ENCODE results near the gene MBNL2. TPM values are rescaled to one million over a fixed set of nuclear protein-coding genes. Genes with fewer than 3 reads are reported as not detected.

MBNL2 gene
- total and polyA plus RNA-seq, 2 experiments from 2014 or later: 0.55 to 3.2 TPM

DNA sequence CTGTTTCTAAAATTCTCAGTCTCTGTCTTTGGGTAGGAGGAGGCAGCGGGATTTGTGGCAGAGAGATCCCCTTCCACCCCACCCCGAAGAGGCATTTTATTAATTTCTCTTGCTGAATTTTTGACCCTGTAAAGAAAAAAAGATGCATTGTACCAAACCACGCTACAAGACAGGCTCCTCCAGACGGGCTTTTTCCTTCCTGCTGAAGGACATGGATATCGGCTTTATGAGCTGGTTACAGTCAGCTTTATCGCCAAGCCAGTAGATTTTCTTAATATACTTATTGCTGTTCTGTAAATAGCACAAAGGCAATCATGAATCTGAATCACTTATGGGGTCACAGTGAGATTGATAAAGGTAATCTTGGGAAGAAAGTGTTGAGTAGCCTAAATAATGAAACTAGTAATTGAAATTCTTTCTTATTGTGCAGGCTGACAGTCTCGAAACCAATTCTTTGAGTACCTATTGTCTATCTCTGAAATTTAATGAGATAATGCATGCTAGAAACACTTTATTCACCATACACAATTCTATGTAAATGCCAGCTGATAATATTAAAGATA lies 24.5 kb downstream of the MBNL2 start (continued):
- TF ChIP-seq, protein P1, sequence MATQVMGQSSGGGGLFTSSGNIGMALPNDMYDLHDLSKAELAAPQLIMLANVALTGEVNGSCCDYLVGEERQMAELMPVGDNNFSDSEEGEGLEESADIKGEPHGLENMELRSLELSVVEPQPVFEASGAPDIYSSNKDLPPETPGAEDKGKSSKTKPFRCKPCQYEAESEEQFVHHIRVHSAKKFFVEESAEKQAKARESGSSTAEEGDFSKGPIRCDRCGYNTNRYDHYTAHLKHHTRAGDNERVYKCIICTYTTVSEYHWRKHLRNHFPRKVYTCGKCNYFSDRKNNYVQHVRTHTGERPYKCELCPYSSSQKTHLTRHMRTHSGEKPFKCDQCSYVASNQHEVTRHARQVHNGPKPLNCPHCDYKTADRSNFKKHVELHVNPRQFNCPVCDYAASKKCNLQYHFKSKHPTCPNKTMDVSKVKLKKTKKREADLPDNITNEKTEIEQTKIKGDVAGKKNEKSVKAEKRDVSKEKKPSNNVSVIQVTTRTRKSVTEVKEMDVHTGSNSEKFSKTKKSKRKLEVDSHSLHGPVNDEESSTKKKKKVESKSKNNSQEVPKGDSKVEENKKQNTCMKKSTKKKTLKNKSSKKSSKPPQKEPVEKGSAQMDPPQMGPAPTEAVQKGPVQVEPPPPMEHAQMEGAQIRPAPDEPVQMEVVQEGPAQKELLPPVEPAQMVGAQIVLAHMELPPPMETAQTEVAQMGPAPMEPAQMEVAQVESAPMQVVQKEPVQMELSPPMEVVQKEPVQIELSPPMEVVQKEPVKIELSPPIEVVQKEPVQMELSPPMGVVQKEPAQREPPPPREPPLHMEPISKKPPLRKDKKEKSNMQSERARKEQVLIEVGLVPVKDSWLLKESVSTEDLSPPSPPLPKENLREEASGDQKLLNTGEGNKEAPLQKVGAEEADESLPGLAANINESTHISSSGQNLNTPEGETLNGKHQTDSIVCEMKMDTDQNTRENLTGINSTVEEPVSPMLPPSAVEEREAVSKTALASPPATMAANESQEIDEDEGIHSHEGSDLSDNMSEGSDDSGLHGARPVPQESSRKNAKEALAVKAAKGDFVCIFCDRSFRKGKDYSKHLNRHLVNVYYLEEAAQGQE (IDR thresholded peaks at IDR 0.05; ENCODE audit: unreplicated experiment): no peak
- TF ChIP-seq POLR2AphosphoS5 (IDR thresholded peaks at IDR 0.05; ENCODE audit: low read depth) (no peak), ZNF114 (CRISPR knock-in tag; IDR thresholded peaks at IDR 0.05) (no peak), JUNB (IDR thresholded peaks at IDR 0.05; ENCODE audit: unreplicated experiment) (no peak)
- TF ChIP-seq, protein P2, sequence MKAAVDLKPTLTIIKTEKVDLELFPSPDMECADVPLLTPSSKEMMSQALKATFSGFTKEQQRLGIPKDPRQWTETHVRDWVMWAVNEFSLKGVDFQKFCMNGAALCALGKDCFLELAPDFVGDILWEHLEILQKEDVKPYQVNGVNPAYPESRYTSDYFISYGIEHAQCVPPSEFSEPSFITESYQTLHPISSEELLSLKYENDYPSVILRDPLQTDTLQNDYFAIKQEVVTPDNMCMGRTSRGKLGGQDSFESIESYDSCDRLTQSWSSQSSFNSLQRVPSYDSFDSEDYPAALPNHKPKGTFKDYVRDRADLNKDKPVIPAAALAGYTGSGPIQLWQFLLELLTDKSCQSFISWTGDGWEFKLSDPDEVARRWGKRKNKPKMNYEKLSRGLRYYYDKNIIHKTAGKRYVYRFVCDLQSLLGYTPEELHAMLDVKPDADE (IDR thresholded peaks at IDR 0.05): no peak

DNA sequence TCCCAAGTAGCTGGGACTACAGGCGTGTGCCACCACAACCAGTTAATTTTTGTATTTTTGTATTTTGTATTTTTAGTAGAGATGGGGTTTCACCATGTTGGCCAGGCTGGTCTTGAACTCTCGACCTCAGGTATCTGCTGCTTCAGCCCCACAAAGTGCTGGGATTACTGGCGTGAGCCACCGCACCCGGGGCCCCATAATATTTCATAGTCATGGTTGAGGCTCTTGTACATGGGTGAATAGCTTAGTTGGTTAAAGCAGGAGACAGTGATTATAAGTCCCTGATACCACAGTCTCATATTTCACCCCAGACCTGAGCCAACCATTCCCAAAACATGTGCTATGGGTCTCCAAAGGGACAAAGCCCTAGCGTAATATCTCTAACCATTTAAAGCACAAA lies 26.1 kb downstream of the MBNL2 start:
- Mint-ChIP-seq H3K27ac (no peak overlapping the region), H3K27me3 (ENCODE audit: insufficient read depth, low read depth, poor library complexity) (no peaks in the 10 kb centered on the region)
- no peaks in the 10 kb centered on the region for H3K79me2 ChIP-seq (replicated peaks; ENCODE audit: insufficient read depth)

More for the DNA sequence above, 26.1 kb downstream of the MBNL2 start:
- no peak for DNase-seq (ENCODE audit: low spot score)
- no peaks in the 10 kb centered on the region for H3K27me3 ChIP-seq (ENCODE audit: insufficient read depth)
- no peaks in the 10 kb centered on the region for H3K9me3 Mint-ChIP-seq
- no peak overlapping the region for H3K4me2 ChIP-seq
- TF ChIP-seq NANOG (IDR thresholded peaks at IDR 0.05; ENCODE audit: borderline replicate concordance) (no peak), EZH2phosphoT487 (IDR thresholded peaks at IDR 0.05; ENCODE audit: unreplicated experiment) (no peak), EZH2 (IDR thresholded peaks at IDR 0.05; ENCODE audit: low read depth, unreplicated experiment) (no peak), STAT1 (IDR thresholded peaks at IDR 0.05; ENCODE audit: unreplicated experiment) (no peak), ZNF331 (CRISPR knock-in tag; IDR thresholded peaks at IDR 0.05; ENCODE audit: low read depth) (no peak), ZNF114 (CRISPR knock-in tag; IDR thresholded peaks at IDR 0.05) (no peak)
- TF ChIP-seq, protein P1 (IDR thresholded peaks at IDR 0.05; ENCODE audit: unreplicated experiment): no peak
- TF ChIP-seq, protein P2 (IDR thresholded peaks at IDR 0.05): no peak
- no peak overlapping the region for H3K4me3 ChIP-seq
- H3K9me2 ChIP-seq (ENCODE audit: insufficient read depth): no peaks in the 10 kb centered on the region
- no peak for ATAC-seq
- no peaks in the 10 kb centered on the region for H4K20me1 ChIP-seq (replicated peaks; ENCODE audit: insufficient read depth)
- peaks cover 20% of the 10 kb centered on the region for H3K4me1 ChIP-seq (ENCODE audit: insufficient read depth)
- H3K27ac ChIP-seq (ENCODE audit: low read depth): no peak overlapping the region
- H3K4me1 Mint-ChIP-seq: peaks cover 14% of the 10 kb centered on the region
- no peaks in the 10 kb centered on the region for H3F3A ChIP-seq (replicated peaks; ENCODE audit: low read depth)
- no peak overlapping the region for H2AFZ ChIP-seq
- no peaks in the 10 kb centered on the region for H3K36me3 ChIP-seq (ENCODE audit: insufficient read depth)
- H3K36me3 Mint-ChIP-seq (ENCODE audit: low read depth): no peaks in the 10 kb centered on the region
- H3K4me3 Mint-ChIP-seq: no peak overlapping the region
